Stimulated activated CD4-positive, alpha-beta T cell treated with anti-CD3 and anti-CD28 coated beads, TNF-alpha, amount 100 ng/mL, for 4 hours (primary cell): ENCODE results near the gene CADPS2.
"Not testable (repeated sequence)": the region's sequence is repeated elsewhere in the genome, so short reads cannot be mapped to it uniquely, and the experiment has no call there.

ENCODE experiments used
- DNase-seq, 3 experiments: peaks; one replicate each; pipeline ENCODE4 v3.0.0-alpha.2; 2020; ENCODE audit warnings: low read depth in 3 of 3

The CADPS2 gene

GRCh38 chr7:122709930-122710646 lies 176.2 kb downstream of the CADPS2 start:
- no peak for DNase-seq

- no peak for DNase-seq
Observed at GRCh38 chr7:122706836-122707235, 179.4 kb downstream of the CADPS2 start.

DNA sequence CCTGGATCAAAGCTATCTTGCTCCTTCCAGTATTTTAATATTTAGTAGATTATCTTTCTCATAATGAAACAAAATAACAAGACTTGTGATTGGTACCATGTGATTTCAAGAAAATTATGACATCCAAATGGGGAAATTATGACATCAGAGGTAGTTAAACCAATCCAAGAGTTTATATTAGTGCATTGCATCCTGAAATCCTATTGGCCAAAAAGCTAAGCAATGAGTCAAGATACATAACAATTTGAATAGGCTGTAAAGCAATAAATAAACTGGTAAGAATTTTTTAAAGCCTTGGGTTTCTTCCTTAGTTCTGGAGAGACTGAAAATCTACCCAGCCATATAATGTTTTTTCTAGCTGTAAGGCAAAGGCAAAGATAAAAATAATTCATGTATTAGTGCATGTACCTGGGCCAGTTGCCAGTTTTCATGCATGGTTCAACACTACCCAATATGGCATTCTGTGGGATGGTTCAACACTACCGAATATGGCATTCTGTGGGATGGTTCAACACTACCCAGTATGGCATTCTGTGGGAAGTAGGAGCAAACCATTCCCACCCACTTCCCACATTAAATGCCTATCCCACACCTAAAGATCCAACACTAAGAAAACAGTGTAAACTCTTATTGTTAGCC lies 183.3 kb downstream of the CADPS2 start, which contains the start of gene RNF148:
RNF148 (minus strand) TSS at position 51 of the 639 bp plus-strand sequence. CDS start 172 bp downstream, outside the sequence.
- DNase-seq: no peak

DNA sequence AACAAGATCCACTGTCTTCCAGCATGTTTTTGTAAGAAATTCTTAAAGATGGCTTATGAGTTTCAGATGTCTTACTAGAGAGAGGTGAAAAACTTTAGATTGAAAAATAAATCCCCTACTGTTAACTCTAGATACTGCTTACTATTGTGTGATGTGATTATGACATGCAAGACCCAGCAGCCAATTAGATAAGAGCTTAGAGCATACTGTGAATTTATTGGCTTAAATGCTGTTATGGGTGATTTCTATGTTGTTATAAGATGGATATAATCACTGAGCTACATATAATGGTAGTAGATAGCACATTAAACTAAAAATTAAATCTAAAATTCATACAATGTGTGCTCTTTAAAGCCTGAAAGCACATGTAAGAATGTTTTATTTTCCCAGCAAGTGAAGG lies 187.2 kb downstream of the CADPS2 start, which contains the start of gene RNF133:
RNF133 (minus strand) TSS at position 101 of the 400 bp plus-strand sequence. CDS start 199 bp downstream, outside the sequence.
- no peak for DNase-seq

- DNase-seq: no peak
Observed at GRCh38 chr7:122695816-122696215, 190.4 kb downstream of the CADPS2 start.

GRCh38 chr7:122694697-122695096 lies 191.6 kb downstream of the CADPS2 start:
- DNase-seq: no peak

DNA sequence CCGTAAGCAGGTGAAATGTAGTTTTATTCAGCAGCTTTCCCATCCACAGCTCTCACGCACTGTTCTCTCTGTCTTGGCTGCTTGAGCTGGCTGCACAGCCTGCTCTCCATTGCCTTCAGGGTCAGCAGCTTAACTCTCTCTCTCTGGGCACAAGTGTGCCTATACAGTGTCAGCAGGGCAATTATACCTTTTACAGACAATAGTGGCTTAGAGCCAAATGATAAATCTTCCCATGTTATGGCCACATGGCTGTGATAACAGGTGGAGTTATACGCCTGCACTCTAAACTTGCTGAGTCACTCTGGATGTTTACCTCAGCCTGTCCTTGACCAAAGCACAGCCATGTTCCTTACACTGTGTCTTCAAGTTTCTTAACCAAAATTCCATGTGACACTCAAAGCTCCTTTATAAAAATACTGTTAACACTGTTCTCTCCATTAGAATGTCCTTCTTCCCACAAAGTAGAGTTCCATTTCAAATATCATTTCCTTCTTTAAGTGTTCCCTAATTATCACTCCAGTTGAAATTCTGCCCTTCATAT lies 193.4 kb downstream of the CADPS2 start:
- no peak for DNase-seq

- DNase-seq: no peak
Observed at GRCh38 chr7:122691569-122692235, 194.6 kb downstream of the CADPS2 start.

DNA sequence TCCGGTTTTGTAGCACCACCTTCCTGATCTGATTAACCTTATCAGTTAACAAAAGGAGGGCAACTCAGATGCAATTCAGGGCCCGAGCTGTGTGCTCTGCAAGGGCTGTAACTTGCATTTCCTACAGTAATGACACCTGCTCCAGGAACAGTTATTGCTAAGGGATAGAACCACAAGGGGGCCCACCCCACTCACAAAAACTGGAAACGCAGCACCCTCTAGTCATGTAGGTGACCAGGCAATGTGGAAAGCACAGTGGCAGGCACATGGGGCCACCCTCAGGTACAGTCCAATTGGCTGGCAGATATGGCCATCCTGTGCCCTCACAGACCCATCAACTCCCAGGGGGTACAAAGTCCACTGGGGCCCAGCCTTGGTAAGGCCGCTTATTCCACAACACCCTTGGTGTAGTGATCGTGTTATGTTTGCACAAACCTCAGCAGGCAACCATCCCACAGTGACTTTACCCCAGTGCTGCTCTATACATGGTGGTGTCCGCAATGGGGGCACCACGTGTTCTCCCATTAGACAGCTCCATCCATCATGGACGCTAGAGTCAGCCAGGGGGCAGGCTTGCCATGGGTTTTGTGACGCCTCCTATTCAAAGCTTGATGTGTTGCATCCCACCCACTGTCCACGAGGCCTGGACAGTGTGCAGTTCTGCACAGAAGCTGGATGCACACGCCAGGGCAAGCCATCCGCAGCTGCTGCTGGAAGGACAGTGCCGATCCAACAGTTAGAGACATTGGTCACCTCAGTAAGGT lies 196.7 kb downstream of the CADPS2 start:
- no peak for DNase-seq

DNA sequence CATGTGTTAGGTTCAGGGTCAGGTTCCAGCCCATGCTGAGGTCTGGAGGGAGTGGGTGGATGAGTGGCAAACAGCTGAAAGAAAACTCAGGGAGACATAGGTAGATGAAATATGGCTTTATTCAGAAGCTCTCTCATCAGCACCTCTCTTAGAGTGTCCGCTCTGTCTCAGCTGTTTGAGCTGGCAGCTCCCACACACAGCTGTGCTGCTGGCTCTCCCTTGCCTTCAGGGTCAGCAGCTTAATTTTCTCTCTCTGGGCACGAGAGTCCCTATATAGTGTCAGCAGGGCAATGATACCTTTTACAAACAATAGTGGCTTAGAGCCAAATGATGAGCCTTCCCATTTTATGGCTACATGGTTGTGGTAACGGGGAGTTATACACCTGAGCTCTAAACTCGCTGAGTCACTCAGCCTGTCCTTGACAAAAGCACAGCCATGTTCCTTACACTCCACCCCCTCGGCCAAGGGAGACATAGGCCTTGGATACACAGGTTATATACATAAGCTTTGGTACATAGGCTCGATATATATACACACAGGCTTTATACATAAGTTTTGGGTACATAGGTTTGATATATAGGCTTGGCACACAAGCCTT lies 197.8 kb downstream of the CADPS2 start:
- DNase-seq: no peak

GRCh38 chr7:122686360-122686878 lies 199.8 kb downstream of the CADPS2 start:
- DNase-seq: no peak

- no peak for DNase-seq
Observed at GRCh38 chr7:122684504-122684903, 201.8 kb downstream of the CADPS2 start.

- no peak for DNase-seq
Observed at GRCh38 chr7:122682815-122683550, 203.3 kb downstream of the CADPS2 start.

DNA sequence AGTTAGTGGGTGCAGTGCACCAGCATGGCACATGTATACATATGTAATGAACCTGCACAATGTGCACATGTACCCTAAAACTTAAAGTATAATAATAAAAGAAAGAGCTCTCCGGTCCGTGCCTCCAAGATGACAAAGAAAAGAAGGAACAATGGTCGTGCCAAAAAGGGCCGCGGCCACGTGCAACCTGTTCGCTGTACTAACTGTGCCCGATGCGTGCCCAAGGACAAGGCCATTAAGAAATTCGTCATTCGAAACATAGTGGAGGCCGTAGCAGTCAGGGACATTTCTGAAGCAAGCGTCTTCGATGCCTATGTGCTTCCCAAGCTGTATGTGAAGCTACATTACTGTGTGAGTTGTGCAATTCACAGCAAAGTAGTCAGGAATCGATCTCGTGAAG lies 205.1 kb downstream of the CADPS2 start:
- not testable (repeated sequence) for DNase-seq

- DNase-seq: no peak
Observed at GRCh38 chr7:122679813-122680212, 206.4 kb downstream of the CADPS2 start.

- DNase-seq: not testable (repeated sequence)
Observed at GRCh38 chr7:122679269-122679709, 207.0 kb downstream of the CADPS2 start.

DNA sequence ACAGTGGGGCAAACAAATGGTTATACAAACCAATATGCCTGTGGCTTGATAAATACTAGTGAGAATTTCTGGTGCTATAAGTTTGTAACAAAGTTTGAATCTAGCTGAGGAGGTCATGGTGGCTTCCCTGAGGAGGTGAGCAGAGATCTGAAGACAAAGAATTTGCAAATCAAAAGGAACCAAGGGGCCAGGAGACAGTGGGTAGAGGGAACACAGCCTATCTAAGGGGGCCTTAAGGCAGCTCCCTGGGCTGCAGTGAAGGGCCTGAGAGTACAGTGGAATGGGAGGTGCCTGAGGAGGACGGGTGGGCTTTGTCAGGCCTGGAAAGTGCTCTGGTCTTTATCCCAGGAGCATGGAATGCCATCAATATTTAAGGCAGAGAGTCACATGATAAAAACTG lies 209.1 kb downstream of the CADPS2 start:
- DNase-seq: no peak

DNA sequence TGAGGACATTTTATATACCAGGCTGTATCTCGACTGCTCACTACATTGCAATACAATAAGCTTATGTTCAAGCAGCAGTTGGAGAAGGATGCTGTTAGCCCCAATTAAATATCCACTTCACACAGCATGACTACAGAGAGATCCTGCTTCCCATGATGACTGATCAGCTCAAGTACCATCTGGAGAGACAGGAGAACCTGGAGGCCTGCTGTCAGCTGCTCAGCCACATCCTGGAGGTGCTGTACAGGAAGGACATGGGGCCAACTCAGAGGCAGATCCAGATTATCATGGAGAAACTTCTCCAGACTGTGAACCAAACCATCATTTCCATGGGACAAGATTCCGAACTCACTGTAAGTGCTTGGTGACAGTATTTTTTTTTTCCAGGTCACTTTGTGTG lies 209.8 kb downstream of the CADPS2 start:
- no peak for DNase-seq

- no peak for DNase-seq
Observed at GRCh38 chr7:122675621-122676020, 210.6 kb downstream of the CADPS2 start.

GRCh38 chr7:122675011-122675410 lies 211.2 kb downstream of the CADPS2 start:
- DNase-seq: no peak
